Mesodermal cell (in vitro differentiated cells): ENCODE data around the gene RGS3.

ENCODE experiments used
- H3K27ac ChIP-seq: 2 replicates; pipeline ENCODE4 v1.7.0; 2013; ENCODE audit warnings: mild to moderate bottlenecking, low read depth, low read length, moderate library complexity; ENCODE audit not compliant: severe bottlenecking
- H3K36me3 ChIP-seq: 2 replicates; pipeline ENCODE4 v1.7.1; 2013; ENCODE audit warnings: mild to moderate bottlenecking, low read length, moderate library complexity; ENCODE audit not compliant: control insufficient read depth, insufficient read depth
- H3K4me1 ChIP-seq: one replicate; pipeline ENCODE4 v1.7.1; 2013; ENCODE audit warnings: mild to moderate bottlenecking, low read length; ENCODE audit not compliant: insufficient read depth, control insufficient read depth, poor library complexity, severe bottlenecking
- H3K4me3 ChIP-seq: 2 replicates; pipeline ENCODE4 v1.7.0; 2013; ENCODE audit warnings: low read length, control low read depth, mild to moderate bottlenecking; ENCODE audit not compliant: insufficient read depth, poor library complexity, severe bottlenecking; ENCODE audit errors: extremely low read depth
- H3K9me3 ChIP-seq: 2 replicates; pipeline ENCODE4 v1.7.1; 2013; ENCODE audit warnings: mild to moderate bottlenecking, low read length, moderate library complexity; ENCODE audit not compliant: control insufficient read depth
- WGBS, 2 experiments: methylation state at CpG; one replicate each; pipeline ENCODE4 v1.1.5; 2013; ENCODE audit warnings: missing lambda C conversion rate in 2 of 2; ENCODE audit not compliant: insufficient coverage in 2 of 2; 5-methylcytosine and 5-hydroxymethylcytosine counted together

Gene RGS3

DNA sequence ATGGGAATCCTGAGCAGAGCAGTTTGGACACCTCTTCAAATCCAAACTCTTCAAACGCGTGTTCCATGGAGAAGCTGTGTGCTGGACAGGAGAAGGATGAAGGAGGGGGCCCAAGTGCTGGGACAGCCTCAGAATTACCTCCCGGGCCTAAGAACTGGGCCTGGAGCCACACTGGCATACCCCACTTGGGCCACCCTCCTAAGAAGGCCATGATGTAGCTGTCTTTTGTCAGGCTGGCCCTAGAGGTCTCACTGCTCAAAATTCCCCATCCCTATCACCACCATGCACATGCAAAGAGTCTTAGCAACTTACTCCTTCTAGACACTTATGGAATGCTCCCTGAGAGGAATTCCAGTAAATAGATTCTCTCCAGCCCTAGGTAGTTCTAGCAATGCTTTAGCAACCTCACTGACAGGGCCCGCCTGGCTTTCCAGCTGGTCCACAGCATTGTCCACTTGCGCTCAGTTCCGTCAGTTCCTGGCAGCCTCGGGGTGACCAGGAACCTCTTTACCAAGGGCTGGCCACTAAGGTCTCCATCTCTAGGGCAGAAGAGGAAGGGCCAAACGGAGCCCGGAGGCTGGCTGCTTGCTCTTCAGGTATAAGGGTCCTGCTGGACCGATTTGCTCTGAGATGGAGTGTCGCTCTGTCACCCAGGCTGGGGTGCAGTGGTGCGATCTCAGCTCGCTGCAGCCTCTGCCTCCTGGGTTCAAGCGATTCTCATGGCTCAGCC, 75.3 kb downstream of the RGS3 start:
- Histone ChIP-seq H3K9me3 (no peaks in the 10 kb centered on the region), H3K4me1 (peaks cover 32% of the 10 kb centered on the region), H3K36me3 (peaks cover 3% of the 10 kb centered on the region), H3K27ac (no peak overlapping the region), H3K4me3 (no peak overlapping the region)
- whole genome bisulfite sequencing, 2 experiments = 93% methylated on average over 13 to 14 of the region's 14 CpGs

DNA sequence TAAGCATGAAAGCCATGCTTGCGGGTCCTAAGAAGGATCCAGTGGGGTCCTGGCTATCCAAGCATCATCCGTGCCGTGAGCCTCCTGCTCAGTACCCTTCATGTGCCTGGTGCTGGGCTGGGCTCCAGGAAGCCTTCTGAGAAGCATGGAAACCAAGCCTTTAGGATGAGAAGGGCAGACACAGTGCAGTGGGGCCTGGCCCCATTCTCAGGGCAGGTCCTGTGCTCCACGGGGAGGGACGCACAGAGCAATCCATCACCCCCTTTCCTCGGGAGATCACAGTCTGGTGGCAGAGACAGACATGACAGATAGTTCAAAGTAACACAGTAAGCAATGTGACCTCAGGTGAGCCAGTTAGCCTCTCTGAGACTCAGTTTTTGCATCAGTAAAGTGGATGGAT, 76.9 kb downstream of the RGS3 start:
- 90 to 96% methylated on average over 5 of the region's 6 CpGs for WGBS, 2 experiments
- Histone ChIP-seq H3K4me3 (no peak overlapping the region), H3K4me1 (peaks cover 32% of the 10 kb centered on the region), H3K9me3 (no peaks in the 10 kb centered on the region), H3K27ac (no peak overlapping the region), H3K36me3 (peaks cover 3% of the 10 kb centered on the region)

DNA sequence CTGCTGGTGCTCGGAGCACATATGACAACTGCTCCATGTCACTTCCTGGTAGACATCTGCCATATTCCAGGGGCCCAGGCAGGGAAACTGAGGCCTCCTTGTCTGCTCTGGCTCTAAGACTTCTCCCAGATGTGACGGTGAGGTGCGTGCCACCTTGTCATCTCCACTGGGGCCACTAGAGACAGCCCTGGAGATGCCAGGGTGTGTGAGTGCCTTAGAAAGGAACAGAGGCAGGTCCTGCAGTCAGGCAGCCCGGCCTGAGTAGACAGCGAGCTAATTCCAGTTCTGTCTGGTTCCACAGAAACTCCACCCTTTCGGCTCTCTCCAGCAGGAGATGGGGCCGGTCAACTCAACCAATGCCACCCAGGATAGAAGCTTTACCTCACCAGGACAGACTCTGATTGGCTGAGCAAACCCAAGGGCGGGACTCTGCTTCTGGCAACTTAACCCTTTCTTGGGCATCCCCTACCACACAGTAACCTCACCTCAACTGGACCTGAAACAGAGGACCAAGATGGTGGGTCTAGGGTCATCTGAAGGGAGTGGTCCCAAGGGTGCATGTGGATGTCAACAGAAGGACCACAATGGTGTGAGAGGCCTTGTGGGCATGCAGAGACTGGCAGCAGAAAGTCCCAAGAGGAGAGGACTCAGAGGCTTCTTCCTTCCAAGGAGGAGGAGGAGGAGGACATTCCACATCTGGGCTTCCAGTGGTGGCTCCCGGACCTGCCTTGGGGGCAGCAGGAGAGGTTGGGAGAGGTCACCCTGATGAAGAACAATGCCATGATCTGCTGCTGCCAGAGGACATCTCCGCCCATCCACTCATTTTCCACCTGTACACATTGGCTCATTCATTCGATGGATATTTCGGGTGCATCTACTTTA, 77.7 kb downstream of the RGS3 start:
- no peaks in the 10 kb centered on the region for H3K9me3 ChIP-seq
- 52 to 58% methylated on average over 7 to 8 of the region's 12 CpGs for WGBS, 2 experiments
- H3K27ac ChIP-seq = no peak overlapping the region

DNA sequence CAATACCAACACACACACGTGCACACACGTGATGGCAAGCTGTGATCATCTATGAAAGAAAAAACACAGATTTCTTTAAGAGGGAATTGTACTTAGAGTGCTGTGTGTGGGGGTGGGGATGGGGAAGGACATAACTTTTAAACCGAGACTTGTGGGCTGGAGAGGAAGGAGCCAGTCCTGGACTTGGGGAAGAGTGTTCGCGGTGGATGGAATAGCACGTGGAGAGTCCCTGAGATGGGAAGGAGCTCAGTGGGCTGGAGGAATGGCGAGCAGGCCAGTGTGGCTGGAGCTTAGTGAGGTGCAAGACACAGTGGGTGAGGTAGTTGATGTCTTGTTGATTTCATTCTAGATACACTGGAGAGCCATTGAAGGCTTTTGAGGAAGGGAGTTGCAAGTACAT, 78.5 kb downstream of the RGS3 start:
- WGBS, 2 experiments = 97 to 100% methylated on average over 5 of the region's 7 CpGs
- H3K4me3 ChIP-seq = no peak overlapping the region
- H3K27ac ChIP-seq = no peak overlapping the region
- no peaks in the 10 kb centered on the region for H3K9me3 ChIP-seq
- H3K36me3 ChIP-seq = peaks cover 3% of the 10 kb centered on the region
- H3K4me1 ChIP-seq = peaks cover 28% of the 10 kb centered on the region

More for the DNA sequence above, 77.7 kb downstream of the RGS3 start:
- Histone ChIP-seq H3K4me3 (no peak overlapping the region), H3K36me3 (peaks cover 3% of the 10 kb centered on the region), H3K4me1 (peaks cover 28% of the 10 kb centered on the region)

DNA sequence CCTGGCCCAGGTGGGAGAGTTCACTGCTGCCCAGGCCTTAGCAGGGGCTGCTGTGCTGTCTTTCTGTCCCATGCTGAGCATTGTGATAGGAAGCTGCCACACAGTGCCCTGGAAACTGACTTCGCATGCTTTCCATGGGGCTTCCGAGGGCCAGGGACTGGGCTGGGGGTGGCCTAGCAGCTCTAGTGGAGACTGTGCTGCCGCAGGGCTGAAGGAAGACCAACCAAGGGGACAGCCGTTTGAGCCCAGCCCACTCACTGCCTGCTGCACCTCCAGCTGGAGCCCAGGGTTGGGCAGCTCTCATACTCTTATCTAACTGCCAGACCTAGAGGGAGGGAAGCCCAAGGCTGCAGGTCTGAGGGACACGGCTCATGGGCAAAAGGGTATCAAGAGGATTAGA, 79.2 kb downstream of the RGS3 start:
- WGBS, 2 experiments = 66 to 87% methylated on average over 3 to 5 of the region's 5 CpGs
- Histone ChIP-seq H3K4me1 (peaks cover 30% of the 10 kb centered on the region), H3K27ac (no peak overlapping the region), H3K4me3 (no peak overlapping the region), H3K36me3 (peaks cover 3% of the 10 kb centered on the region), H3K9me3 (no peaks in the 10 kb centered on the region)

DNA sequence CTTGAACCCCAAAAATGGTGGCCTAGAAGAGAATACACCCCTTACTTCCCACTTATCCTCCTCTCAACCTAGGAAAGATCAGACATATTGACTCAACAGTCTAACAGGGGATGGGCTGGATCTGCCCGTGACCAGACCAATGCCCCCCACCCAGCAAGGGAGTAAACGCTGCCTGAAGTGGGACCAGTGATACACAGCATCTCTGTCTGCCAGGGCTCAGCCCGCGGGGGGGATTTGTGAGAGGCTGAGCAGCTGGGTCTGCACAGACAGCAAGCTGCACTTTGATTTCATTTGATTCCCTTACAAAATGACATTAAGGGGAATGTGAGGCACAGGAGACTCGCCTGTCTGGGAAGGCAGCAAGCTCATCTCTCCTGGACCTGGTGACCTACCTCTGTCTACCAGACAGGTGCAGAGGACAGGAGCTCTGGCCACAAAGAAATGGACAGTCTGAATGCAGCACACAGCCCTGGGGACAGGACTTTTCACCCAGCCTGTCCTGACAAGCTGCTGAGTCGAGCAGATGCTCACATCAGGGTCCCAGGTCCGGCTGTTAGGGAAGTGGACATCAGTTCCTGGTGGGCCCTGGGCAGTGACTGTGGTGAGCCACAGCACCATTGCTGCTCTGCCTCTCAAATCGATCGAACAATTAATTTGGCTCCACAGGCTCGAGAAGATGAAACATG, 79.9 kb downstream of the RGS3 start:
- Histone ChIP-seq H3K36me3 (peaks cover 3% of the 10 kb centered on the region), H3K9me3 (no peaks in the 10 kb centered on the region), H3K27ac (peak overlapping the region; percentile 36), H3K4me1 (peaks cover 37% of the 10 kb centered on the region), H3K4me3 (no peak overlapping the region)
- WGBS, 2 experiments = 83 to 94% methylated on average over 6 to 9 of the region's 10 CpGs

DNA sequence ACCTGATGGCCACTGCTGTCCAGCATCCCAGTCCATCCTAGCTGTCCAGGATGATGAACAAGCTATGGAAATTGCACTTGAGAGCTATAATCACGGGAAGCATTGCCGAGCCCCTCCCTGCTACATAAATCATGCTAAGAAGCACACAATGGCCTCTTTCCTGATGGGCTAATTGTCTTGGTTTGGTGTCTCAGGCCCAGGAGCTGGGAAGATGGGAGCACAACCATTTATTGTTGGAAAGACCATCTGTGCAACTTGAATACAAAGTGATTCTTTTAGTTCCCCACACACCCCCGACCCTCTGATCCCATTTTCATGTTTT, 80.4 kb downstream of the RGS3 start:
- H3K4me3 ChIP-seq = no peak overlapping the region
- peaks cover 3% of the 10 kb centered on the region for H3K36me3 ChIP-seq
- no peak overlapping the region for H3K27ac ChIP-seq
- H3K9me3 ChIP-seq = no peaks in the 10 kb centered on the region
- 64 to 100% methylated on average over 1 to 3 of the region's 3 CpGs for WGBS, 2 experiments
- peaks cover 42% of the 10 kb centered on the region for H3K4me1 ChIP-seq

DNA sequence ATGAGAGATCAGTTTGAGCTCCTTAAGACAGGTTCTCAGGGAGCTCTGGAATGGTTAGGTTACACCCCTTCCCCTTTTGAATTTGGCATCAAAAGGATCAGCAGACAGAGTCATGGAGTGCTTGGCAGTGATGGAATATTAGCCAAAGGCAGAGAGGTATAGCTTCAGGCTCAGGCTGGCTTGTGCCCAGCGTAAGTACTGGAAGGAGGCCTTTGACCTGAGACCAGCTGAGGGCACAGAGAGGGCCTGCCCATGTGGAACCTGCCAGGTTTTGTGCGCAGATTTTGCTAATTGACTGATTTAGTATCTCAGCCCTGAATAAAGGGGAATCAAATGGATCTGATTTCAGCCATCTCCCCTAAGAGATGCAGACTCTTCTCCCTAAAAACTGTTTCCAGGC, 81.5 kb downstream of the RGS3 start:
- no peaks in the 10 kb centered on the region for H3K9me3 ChIP-seq
- peaks cover 3% of the 10 kb centered on the region for H3K36me3 ChIP-seq
- 87 to 100% methylated on average over 1 to 2 of the region's 2 CpGs for WGBS, 2 experiments
- no peak overlapping the region for H3K4me3 ChIP-seq
- H3K4me1 ChIP-seq = peaks cover 52% of the 10 kb centered on the region
- no peak overlapping the region for H3K27ac ChIP-seq

DNA sequence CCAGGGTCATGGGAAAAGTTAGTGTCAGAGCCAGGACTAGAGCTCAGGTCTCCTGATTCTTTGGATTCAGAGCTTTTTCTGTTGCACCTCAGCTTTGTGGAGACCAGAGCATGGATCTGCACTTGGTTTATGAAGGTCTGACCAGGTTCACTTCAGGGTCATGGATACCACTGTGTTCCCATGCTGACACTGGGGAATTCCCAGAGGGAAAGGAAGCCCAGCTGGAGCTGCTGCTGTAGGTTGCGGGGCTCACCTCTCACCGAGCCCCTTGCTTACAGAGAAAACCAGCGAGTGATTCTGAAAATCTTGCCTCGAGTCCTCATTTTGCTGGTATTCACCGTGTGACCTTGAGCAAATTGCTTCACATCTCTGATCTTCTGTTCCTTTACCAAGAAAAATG, 83.0 kb downstream of the RGS3 start:
- Histone ChIP-seq H3K27ac (no peak overlapping the region), H3K9me3 (no peaks in the 10 kb centered on the region), H3K4me3 (no peak overlapping the region), H3K4me1 (peaks cover 46% of the 10 kb centered on the region), H3K36me3 (peaks cover 2% of the 10 kb centered on the region)
- 93 to 98% methylated on average over 4 to 5 of the region's 5 CpGs for WGBS, 2 experiments

DNA sequence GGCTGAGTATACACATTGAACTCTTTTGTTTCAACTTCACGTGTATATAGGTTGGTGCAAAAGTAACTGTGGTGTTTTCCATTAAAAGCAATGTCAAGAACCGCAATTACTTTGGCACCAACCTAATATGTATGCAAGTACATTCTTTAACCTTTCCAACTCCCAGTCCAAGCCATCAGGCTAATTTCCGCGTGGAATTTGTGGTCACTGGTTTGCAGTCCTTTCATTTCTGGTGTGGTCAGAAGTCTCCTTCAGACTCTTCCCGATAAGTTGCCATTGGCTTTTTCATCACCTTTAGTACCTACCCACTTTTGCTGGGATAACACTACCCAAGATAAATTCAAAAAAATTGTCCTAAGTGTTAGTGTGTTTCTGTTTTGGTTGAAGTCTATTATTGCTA, 84.0 kb downstream of the RGS3 start:
- peaks cover 44% of the 10 kb centered on the region for H3K4me1 ChIP-seq
- H3K36me3 ChIP-seq = no peaks in the 10 kb centered on the region
- peak overlapping the region; percentile 91 for H3K27ac ChIP-seq
- H3K4me3 ChIP-seq = no peak overlapping the region
- WGBS, 2 experiments = 85 to 96% methylated on average over 3 of the region's 5 CpGs
- no peaks in the 10 kb centered on the region for H3K9me3 ChIP-seq
